Measurements from ENCODE around the gene ZNRD2.
A peak's percentile ranks its signal among the peaks of the same experiment; 100 is the strongest.

The ZNRD2 gene

DNA sequence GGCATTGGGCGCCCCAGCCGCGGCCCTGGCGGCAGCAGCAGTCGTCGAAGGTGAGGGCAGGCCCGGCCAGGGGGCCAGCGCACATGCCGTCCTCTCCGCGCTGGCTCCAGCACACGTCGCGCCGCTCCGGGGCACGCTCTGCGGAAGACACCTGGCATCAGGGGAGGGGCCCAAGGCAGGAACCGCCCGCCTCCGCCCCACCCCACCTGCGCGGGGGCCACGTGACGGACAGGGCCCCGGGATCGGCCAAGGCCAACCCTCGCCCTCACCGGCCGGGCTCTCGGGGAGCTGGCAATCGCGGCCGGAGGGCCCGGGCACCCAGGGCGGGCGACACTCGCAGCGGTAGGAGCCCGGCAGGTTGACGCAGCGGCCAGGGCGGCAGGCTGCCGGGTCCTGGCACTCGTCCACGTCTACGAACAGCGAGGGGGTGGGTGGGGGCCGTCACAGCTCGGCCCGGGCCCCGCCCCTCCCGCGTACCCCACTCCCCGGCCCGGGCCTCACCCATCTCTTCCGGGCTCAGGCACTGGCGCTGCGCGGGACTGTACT is 30.5 kb upstream of the ZNRD2 start:
- DNase-seq (ENCODE audit: low read depth), result no peak
- TF ChIP-seq, protein P1, sequence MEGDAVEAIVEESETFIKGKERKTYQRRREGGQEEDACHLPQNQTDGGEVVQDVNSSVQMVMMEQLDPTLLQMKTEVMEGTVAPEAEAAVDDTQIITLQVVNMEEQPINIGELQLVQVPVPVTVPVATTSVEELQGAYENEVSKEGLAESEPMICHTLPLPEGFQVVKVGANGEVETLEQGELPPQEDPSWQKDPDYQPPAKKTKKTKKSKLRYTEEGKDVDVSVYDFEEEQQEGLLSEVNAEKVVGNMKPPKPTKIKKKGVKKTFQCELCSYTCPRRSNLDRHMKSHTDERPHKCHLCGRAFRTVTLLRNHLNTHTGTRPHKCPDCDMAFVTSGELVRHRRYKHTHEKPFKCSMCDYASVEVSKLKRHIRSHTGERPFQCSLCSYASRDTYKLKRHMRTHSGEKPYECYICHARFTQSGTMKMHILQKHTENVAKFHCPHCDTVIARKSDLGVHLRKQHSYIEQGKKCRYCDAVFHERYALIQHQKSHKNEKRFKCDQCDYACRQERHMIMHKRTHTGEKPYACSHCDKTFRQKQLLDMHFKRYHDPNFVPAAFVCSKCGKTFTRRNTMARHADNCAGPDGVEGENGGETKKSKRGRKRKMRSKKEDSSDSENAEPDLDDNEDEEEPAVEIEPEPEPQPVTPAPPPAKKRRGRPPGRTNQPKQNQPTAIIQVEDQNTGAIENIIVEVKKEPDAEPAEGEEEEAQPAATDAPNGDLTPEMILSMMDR (conservative IDR thresholded peaks at IDR 0.05; ENCODE audit: control insufficient read depth, insufficient read depth, low read depth, low read length), result no peak
- H3K4me3 ChIP-seq (ENCODE audit: control insufficient read depth, low read depth, low read length), result peak overlapping the region; percentile 54

DNA sequence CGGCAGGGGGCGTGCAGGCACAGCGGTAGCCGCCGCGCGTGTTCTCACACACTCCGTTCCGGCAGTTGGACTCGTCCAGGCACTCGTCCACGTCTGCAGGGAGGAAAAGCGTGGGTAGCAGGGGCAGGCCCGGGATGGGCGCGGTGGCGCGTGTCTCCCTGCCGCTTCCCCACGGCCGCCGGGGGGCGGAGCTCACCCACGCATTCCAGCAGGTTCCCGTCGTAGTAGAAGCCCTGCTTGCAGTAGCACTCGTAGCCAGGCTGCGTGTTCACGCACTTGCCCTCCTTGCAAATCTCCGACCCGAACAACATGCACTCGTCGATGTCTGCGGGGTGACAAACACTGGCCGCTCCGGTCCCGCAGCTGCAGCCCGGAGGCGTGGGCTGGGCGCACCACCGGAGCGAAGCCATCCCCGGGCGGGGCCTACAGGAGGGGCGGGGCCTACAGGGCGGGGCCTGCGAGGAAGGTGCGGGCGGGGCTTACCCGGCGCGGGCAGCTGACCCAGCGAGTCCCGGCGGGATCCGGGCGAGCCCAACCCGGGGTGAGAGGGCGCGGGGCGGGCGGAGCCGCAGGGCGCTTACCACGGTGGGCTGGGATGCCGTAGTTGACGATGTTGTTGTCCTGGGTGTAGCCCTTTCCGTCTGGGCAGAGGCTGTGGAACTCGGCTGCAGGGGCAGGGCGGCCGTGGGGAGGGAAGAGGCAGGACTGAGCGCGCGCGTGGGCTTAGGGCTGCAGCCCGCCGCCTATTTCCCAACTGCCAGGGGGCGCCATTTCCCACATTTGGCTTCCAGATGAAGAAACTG is 29.8 kb upstream of the ZNRD2 start:
- TF ChIP-seq, protein P1 (conservative IDR thresholded peaks at IDR 0.05; ENCODE audit: control insufficient read depth, insufficient read depth, low read depth, low read length), result peak; percentile 66
- peak overlapping the region; percentile 54 for H3K4me3 ChIP-seq (ENCODE audit: control insufficient read depth, low read depth, low read length)
- peak; percentile 81 for DNase-seq (ENCODE audit: low read depth)

DNA sequence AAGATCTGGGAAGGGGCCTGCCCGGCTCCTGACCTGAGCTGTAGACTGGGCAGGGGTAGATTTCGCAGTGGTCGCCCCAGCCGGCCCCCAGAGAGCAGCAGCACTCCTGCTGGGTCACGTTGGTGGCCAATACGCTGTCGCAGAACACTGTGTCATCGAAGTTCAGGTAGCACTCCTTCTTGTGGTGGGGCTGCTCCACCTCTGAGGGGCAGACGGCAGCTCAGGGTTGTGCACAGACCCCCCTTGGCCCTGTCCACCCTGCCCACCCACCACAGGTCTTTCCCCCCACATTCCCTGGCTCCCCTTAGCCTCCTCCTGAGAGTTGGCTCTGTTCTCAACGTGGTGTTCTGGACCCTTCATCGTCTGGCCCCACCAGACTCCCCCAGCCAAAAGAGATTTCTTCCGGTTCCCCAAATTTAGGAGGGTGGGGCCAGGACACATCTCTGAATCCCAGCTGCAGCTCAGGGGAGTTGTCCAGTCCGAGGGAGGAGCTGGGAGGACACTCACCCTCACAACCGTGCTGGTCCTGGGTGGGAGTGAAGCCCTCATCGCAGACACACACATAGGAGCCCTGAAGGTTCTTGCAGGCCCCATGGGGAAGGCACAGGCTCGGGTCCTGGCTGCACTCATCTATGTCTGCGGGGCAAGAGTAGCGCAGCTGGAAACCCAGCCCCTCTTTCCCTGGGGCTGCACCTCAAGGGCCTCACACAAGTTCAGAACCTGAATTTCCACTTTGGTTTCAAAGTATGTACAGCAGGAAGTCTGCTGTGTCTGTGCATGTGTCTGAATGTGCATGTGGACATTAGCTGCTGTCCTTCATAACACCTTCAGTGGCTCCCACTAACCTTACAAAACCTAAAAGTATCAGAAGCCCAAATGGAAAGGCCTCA is 28.9 kb upstream of the ZNRD2 start:
- TF ChIP-seq, protein P1 (conservative IDR thresholded peaks at IDR 0.05; ENCODE audit: control insufficient read depth, insufficient read depth, low read depth, low read length), result no peak
- peak overlapping the region; percentile 38 for H3K4me3 ChIP-seq (ENCODE audit: control insufficient read depth, low read depth, low read length)
- DNase-seq (ENCODE audit: low read depth), result no peak

DNA sequence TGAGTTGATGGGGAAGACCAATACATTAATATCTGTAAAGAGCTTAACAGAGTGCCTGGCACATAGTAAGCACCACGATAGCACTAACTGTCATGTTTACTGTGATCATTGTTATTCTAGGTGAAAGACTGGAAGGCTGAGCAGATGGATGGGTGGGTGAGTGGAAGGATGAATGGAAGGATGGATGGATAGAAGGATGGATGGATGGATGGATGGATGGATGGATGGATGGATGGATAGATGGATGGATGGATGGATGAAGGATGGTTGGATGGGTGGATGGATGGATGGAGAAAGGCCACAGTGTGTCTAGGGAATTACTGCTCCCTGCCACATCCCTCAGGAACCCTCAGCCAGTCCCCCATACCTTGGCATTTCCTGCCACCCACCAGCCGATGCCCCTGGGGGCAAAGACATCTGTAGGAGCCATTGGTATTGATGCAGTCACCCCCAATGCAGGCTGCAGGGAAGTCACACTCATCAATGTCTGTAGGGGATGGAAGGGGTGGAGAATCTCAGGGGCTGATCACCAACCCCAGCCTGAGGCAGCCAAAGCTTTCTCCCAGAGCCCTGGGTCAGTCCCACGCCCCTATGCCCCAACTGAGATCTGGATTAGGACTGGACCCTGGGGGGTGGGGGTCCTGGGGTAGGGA is 27.4 kb upstream of the ZNRD2 start:
- DNase-seq (ENCODE audit: low read depth), result no peak
- TF ChIP-seq, protein P1 (conservative IDR thresholded peaks at IDR 0.05; ENCODE audit: control insufficient read depth, insufficient read depth, low read depth, low read length), result no peak

DNA sequence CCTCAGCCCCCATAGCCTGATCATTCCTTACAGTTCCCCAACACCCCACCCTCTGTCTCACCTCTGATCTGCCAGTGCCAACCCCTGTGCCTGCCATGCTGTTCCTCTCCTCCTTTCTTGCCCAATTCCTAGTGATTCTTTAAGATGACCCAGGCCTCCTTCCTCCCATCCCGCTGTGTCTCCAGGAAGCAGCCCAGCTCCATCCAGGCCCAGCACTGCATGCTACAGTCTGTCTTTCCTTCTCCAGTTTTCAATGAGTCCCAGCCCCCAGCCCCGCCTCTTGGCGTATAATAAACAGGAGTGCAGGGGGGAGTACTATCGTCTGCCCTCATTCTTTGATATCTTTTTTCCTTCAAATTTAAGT is 24.4 kb upstream of the ZNRD2 start:
- TF ChIP-seq, protein P1 (conservative IDR thresholded peaks at IDR 0.05; ENCODE audit: control insufficient read depth, insufficient read depth, low read depth, low read length), result no peak
- H3K4me3 ChIP-seq (ENCODE audit: control insufficient read depth, low read depth, low read length), result no peak overlapping the region
- DNase-seq (ENCODE audit: low read depth), result no peak

More for the DNA sequence above, 27.4 kb upstream of the ZNRD2 start:
- H3K4me3 ChIP-seq (ENCODE audit: control insufficient read depth, low read depth, low read length), result no peak overlapping the region

DNA sequence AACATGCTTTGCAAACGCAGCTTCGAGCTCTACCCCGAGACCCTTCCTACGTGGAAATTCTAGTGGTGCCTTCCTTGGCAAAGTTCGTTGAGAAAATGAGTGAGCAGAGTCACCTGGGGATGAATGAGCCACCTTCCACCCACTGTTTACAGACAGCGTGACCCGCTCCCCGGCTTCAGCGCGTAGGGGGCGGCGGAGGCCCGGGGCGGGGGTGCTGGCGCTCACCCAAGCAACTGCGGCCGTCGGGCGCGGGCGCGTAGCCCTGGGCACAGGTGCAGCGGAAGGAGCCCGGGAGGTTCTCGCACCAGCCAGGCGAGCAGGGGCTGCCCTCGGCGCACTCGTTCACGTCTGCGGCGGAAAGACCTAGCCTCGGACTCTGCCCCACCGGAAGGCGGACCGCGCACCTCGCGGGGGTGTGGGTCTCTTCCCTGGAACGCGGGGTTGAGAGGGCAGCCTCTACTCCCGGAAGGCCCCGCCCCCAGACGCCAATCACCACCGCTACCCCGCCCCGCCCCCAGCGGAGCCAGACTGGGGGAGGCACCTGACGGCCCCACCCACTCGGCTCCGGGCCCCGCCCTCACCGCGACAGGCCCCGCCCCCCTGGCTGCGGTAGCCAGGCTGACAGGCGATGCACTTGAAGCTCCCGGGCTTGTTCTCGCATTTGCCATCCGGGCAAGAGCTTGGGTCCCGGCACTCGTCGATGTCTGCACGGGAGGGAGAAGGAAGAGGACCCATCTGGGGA is 23.9 kb upstream of the ZNRD2 start:
- TF ChIP-seq, protein P1 (conservative IDR thresholded peaks at IDR 0.05; ENCODE audit: control insufficient read depth, insufficient read depth, low read depth, low read length), result no peak
- DNase-seq (ENCODE audit: low read depth), result no peak
- no peak overlapping the region for H3K4me3 ChIP-seq (ENCODE audit: control insufficient read depth, low read depth, low read length)

Measured in fibroblast of mammary gland (primary cell).